Astrocyte (in vitro differentiated cells and primary cell): Measurements from ENCODE around the gene NOS1AP. TPM values are rescaled to one million over a fixed set of nuclear protein-coding genes. Genes with fewer than 3 reads are reported as not detected.

ENCODE experiments used
- DNase-seq: peaks from one replicate; pipeline ENCODE4 v3.0.0-alpha.2; 2010; ENCODE audit warnings: low read depth
- FAIRE-seq: peaks from 2 replicates; lab custom pipeline; 2011; peaks lifted over from hg19 to GRCh38; lab: Jason Lieb, UNC
- H2AFZ ChIP-seq: 2 replicates; pipeline ENCODE4 v1.6.0; 2012; ENCODE audit warnings: low read depth, low read length, inconsistent platforms
- H3K27ac ChIP-seq: 2 replicates; pipeline ENCODE4 v1.5.1; 2011; ENCODE audit warnings: low read depth, low read length, inconsistent platforms
- H3K27me3 ChIP-seq: 2 replicates; pipeline ENCODE4 v1.6.0; 2011; ENCODE audit warnings: low read length, inconsistent platforms; ENCODE audit not compliant: insufficient read depth
- H3K36me3 ChIP-seq: 2 replicates; pipeline ENCODE4 v1.5.1; 2011; ENCODE audit warnings: low read length, inconsistent platforms; ENCODE audit not compliant: insufficient read depth
- H3K4me1 ChIP-seq: 2 replicates; pipeline ENCODE4 v1.5.1; 2011; ENCODE audit warnings: low read length, inconsistent platforms; ENCODE audit not compliant: insufficient read depth
- H3K4me2 ChIP-seq: 2 replicates; pipeline ENCODE4 v1.6.0; 2012; ENCODE audit warnings: low read length, inconsistent platforms
- H3K4me3 ChIP-seq: 2 replicates; pipeline ENCODE4 v1.5.1; 2011; ENCODE audit warnings: low read depth, mild to moderate bottlenecking, low read length, inconsistent platforms; ENCODE audit not compliant: insufficient read depth
- H3K79me2 ChIP-seq: 2 replicates; pipeline ENCODE4 v1.6.0; 2012; ENCODE audit warnings: mild to moderate bottlenecking, low read length, inconsistent platforms; ENCODE audit not compliant: insufficient read depth
- H3K9ac ChIP-seq: 2 replicates; pipeline ENCODE4 v1.6.0; 2012; ENCODE audit warnings: mild to moderate bottlenecking, low read length, inconsistent platforms
- H3K9me3 ChIP-seq: 2 replicates; pipeline ENCODE4 v1.5.1; 2012; ENCODE audit warnings: low read depth, mild to moderate bottlenecking, low read length, inconsistent platforms; ENCODE audit not compliant: insufficient read depth
- H4K20me1 ChIP-seq: 2 replicates; pipeline ENCODE4 v1.6.0; 2012; ENCODE audit warnings: low read length, inconsistent platforms; ENCODE audit not compliant: insufficient read depth
- H3K27ac Mint-ChIP-seq: one replicate; pipeline ENCODE4 v1.8.0; 2021; ENCODE audit warnings: mild to moderate bottlenecking, mixed read lengths; ENCODE audit not compliant: unreplicated experiment
- H3K27me3 Mint-ChIP-seq: one replicate; pipeline ENCODE4 v1.8.0; 2021; ENCODE audit warnings: low read depth, mixed read lengths; ENCODE audit not compliant: unreplicated experiment
- H3K36me3 Mint-ChIP-seq: one replicate; pipeline ENCODE4 v1.8.0; 2021; ENCODE audit warnings: low read depth, mixed read lengths; ENCODE audit not compliant: unreplicated experiment
- H3K4me1 Mint-ChIP-seq: one replicate; pipeline ENCODE4 v1.8.0; 2021; ENCODE audit warnings: low read depth, mixed read lengths; ENCODE audit not compliant: unreplicated experiment
- H3K4me3 Mint-ChIP-seq: one replicate; pipeline ENCODE4 v1.8.0; 2021; ENCODE audit warnings: mild to moderate bottlenecking, moderate library complexity, mixed read lengths; ENCODE audit not compliant: unreplicated experiment
- H3K9me3 Mint-ChIP-seq: one replicate; pipeline ENCODE4 v1.8.0; 2021; ENCODE audit warnings: mild to moderate bottlenecking, mixed read lengths; ENCODE audit not compliant: unreplicated experiment
- CTCF ChIP-seq: IDR thresholded peaks from 2 replicates; pipeline ENCODE4 v1.5.1; 2011; ENCODE audit warnings: low read depth, mild to moderate bottlenecking, inconsistent platforms, low read length, moderate library complexity; ENCODE audit not compliant: insufficient read depth
- EZH2 ChIP-seq: IDR thresholded peaks from 2 replicates; pipeline ENCODE4 v1.6.1; 2012; ENCODE audit warnings: mild to moderate bottlenecking, low read length, inconsistent platforms; ENCODE audit not compliant: insufficient read depth
- total RNA-seq: library from RNA; stranded (reverse); gene quantifications from 2 replicates; pipeline ENCODE4 v1.2.1, GENCODE V29; 2021

NOS1AP gene
- total RNA-seq, 1 donor from 2014 or later: 1.2 TPM

DNA sequence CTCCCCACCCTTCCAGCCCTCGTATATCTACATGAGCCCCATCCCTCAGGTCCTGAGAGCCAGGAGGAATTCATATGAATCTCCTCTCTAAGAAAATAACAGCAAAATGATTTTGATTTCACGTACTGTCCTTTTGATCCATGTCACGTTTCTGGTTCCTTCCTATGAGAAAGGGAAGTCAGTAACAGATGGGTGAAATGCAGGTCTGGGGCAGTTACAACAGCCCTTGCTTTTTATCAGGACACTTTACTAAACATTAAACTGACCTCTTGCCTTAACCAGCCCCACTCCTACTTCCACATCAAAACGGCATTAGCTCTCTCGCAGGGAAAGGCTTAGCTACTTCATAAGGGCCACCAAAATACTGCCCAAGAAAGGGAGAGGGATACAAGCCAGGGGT is 248.1 kb downstream of the NOS1AP start:
- H3K4me1 ChIP-seq: peaks cover 10% of the 10 kb centered on the region
- H3K4me3 ChIP-seq: no peak overlapping the region
- DNase-seq (no peak), FAIRE-seq (no peak)
- no peak overlapping the region for H3K27ac ChIP-seq
- TF ChIP-seq CTCF: no peak
- no peak for TF ChIP-seq EZH2
- no peaks in the 10 kb centered on the region for H3K27me3 ChIP-seq
- Mint-ChIP-seq H3K27me3 (peaks cover 11% of the 10 kb centered on the region), H3K36me3 (no peaks in the 10 kb centered on the region), H3K27ac (no peak overlapping the region), H3K9me3 (no peaks in the 10 kb centered on the region), H3K4me1 (peaks cover 8% of the 10 kb centered on the region), H3K4me3 (no peak overlapping the region)
- no peaks in the 10 kb centered on the region for H3K36me3 ChIP-seq
- no peak overlapping the region for H2AFZ ChIP-seq
- no peak overlapping the region for H3K9ac ChIP-seq
- no peaks in the 10 kb centered on the region for H3K79me2 ChIP-seq
- no peaks in the 10 kb centered on the region for H4K20me1 ChIP-seq
- H3K4me2 ChIP-seq: no peak overlapping the region
- H3K9me3 ChIP-seq: no peaks in the 10 kb centered on the region

GRCh38 chr1:162319493-162320175 is 250.1 kb downstream of the NOS1AP start:
- no peak for TF ChIP-seq CTCF
- TF ChIP-seq EZH2: no peak
- Mint-ChIP-seq H3K4me3 (no peak overlapping the region), H3K4me1 (peaks cover 11% of the 10 kb centered on the region), H3K27me3 (peaks cover 11% of the 10 kb centered on the region), H3K36me3 (no peaks in the 10 kb centered on the region), H3K27ac (peak overlapping the region; percentile 50), H3K9me3 (no peaks in the 10 kb centered on the region)
- peaks cover 10% of the 10 kb centered on the region for H3K4me1 ChIP-seq
- no peaks in the 10 kb centered on the region for H3K9me3 ChIP-seq
- H2AFZ ChIP-seq: peak overlapping the region; percentile 85
- no peaks in the 10 kb centered on the region for H3K27me3 ChIP-seq
- H3K9ac ChIP-seq: peak overlapping the region; percentile 7
- H3K4me2 ChIP-seq: peak overlapping the region; percentile 75
- H3K4me3 ChIP-seq: no peak overlapping the region
- no peaks in the 10 kb centered on the region for H4K20me1 ChIP-seq
- no peaks in the 10 kb centered on the region for H3K36me3 ChIP-seq
- DNase-seq (peak; percentile 81), FAIRE-seq (no peak)
- peak overlapping the region; percentile 19 for H3K27ac ChIP-seq
- H3K79me2 ChIP-seq: no peaks in the 10 kb centered on the region

DNA sequence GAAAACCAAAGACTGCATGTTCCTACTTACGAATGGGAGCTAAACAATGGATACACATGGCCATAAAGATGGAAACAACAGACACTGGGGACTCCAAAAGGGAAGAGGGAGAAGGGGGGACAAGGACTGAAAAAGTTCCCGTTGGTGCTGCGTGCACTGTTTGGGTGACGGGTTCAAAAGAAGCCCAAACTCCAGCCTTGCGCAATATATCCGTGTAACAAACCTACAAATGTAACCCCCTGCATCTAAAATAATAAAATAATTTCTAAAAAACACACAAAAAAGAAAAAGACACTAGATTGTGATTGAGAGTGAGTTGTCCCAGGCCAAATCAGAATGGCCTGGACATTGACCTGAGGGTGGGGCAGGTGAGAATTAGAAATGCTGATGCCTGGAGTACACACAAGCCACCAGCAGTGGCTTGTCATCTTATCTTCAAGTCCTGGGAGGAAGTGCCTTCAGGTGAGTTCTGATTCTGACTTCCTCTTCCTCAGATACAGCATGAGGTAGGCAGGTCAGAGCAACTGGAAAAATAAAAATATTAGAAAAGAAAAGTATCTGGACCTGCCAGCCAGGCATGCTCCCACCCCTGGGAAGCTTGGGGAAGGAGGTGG is 252.4 kb downstream of the NOS1AP start:
- FAIRE-seq: no peak

More for the DNA sequence above, 252.4 kb downstream of the NOS1AP start:
- Histone ChIP-seq H3K9me3 (no peaks in the 10 kb centered on the region), H4K20me1 (no peaks in the 10 kb centered on the region), H3K79me2 (no peaks in the 10 kb centered on the region), H2AFZ (no peak overlapping the region), H3K36me3 (no peaks in the 10 kb centered on the region), H3K4me3 (no peak overlapping the region), H3K27me3 (no peaks in the 10 kb centered on the region), H3K4me1 (peaks cover 10% of the 10 kb centered on the region), H3K27ac (no peak overlapping the region), H3K9ac (no peak overlapping the region), H3K4me2 (no peak overlapping the region)
- Mint-ChIP-seq H3K27ac (no peak overlapping the region), H3K9me3 (no peaks in the 10 kb centered on the region), H3K4me3 (no peak overlapping the region), H3K36me3 (no peaks in the 10 kb centered on the region), H3K4me1 (peaks cover 11% of the 10 kb centered on the region), H3K27me3 (peaks cover 22% of the 10 kb centered on the region)
- no peak for DNase-seq
- TF ChIP-seq CTCF: no peak
- TF ChIP-seq EZH2: no peak
